Stimulated activated CD4-positive, alpha-beta T cell treated with anti-CD3 and anti-CD28 coated beads, TNF-alpha, amount 100 ng/mL, for 1 hour (primary cell): ENCODE data around the gene C8G.
A peak's percentile ranks its signal among the peaks of the same experiment; 100 is the strongest.

ENCODE experiments used
- DNase-seq, 3 donors: peaks; one replicate each; pipeline ENCODE4 v3.0.0-alpha.2; 2020; ENCODE audit warnings: low read depth in 3 of 3, low spot score in 1 of 3

Gene C8G

GRCh38 chr9:136940526-136941230 lies 4.4 kb upstream of the C8G start:
- no peak for DNase-seq

GRCh38 chr9:136941231-136942111 lies 3.6 kb upstream of the C8G start:
- DNase-seq, result no peak

GRCh38 chr9:136942112-136942880 lies 2.7 kb upstream of the C8G start:
- no peak for DNase-seq

- DNase-seq, result no peak
Measured at GRCh38 chr9:136942881-136943230, 2.2 kb upstream of the C8G start.

GRCh38 chr9:136943291-136944211 lies 1.5 kb upstream of the C8G start:
- no peak for DNase-seq

- no peak for DNase-seq
Measured at GRCh38 chr9:136944212-136944518, 878 bp upstream of the C8G start.

GRCh38 chr9:136945333-136946227 lies 537 bp downstream of the C8G start:
- no peak for DNase-seq

GRCh38 chr9:136946228-136947027 lies 1.4 kb downstream of the C8G start:
- DNase-seq, result no peak

GRCh38 chr9:136947028-136947891 lies 2.2 kb downstream of the C8G start:
- DNase-seq, result no peak

GRCh38 chr9:136947955-136948510 lies 3.0 kb downstream of the C8G start:
- no peak for DNase-seq

GRCh38 chr9:136949239-136949816 lies 4.3 kb downstream of the C8G start:
- DNase-seq, result no peak

GRCh38 chr9:136949817-136950655 lies 5.0 kb downstream of the C8G start:
- peak; percentile 90 to 93 (median 93) for DNase-seq

GRCh38 chr9:136950656-136951276 lies 5.7 kb downstream of the C8G start:
- no peak for DNase-seq

- DNase-seq, result no peak
Measured at GRCh38 chr9:136951541-136952320, 6.7 kb downstream of the C8G start, which contains the start of gene LCN12. Gene LCN12, plus strand, starts transcription at chr9:136952273. Its CDS starts 55 bp downstream, at chr9:136952328.

GRCh38 chr9:136952321-136952850 lies 7.3 kb downstream of the C8G start:
- DNase-seq, result no peak
